HG02840 (cell line): ENCODE measurements around the gene SOX1.

ENCODE experiments used
- ATAC-seq: cut with Tn5 transposase; IDR thresholded peaks from one replicate; pipeline ENCODE4 v1.9.1; 2021; ENCODE audit warnings: mild to moderate bottlenecking, moderate library complexity, moderate number of reproducible peaks; ENCODE audit not compliant: unreplicated experiment, low FRiP score

Gene SOX1

DNA sequence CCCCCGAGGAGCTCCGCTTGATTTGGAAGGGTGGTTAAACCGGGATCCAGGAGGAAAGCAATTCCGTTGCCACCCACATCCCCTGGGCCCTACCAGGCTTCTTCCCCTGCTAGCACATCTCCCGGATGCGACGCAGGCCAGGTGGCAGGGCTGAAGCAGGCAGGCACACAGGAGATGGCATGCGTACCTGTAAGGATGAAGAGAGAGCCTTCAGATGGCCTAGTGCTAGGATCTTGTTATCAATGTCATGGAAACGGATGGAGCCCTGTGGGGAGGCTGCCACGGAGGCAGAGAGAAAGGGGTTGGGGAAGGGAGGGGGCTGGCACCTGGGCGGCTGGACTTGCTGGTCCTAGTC is 8.5 kb upstream of the SOX1 start:
- ATAC-seq, result no peak

DNA sequence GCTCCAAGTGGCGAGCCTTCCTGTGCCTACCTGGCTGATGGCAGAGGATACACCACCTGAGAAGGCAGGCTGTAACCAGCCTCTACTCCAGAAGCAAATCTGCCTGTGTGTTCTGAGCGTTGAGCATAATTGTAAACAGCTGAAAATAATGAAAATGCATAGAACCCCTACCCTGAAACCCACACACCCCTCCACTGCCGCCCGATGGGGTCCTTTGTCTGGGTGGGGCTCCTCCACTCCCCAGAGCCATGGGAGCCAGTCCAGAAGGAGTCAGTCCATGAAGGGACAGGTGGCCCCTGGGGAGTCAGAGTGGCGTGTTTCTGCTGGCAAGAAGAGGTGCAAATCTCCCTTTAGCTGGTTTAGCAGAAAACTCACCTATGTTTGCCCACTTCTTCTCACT is 8.0 kb upstream of the SOX1 start:
- no peak for ATAC-seq

GRCh38 chr13:112059457-112060281 is 7.3 kb upstream of the SOX1 start:
- no peak for ATAC-seq

DNA sequence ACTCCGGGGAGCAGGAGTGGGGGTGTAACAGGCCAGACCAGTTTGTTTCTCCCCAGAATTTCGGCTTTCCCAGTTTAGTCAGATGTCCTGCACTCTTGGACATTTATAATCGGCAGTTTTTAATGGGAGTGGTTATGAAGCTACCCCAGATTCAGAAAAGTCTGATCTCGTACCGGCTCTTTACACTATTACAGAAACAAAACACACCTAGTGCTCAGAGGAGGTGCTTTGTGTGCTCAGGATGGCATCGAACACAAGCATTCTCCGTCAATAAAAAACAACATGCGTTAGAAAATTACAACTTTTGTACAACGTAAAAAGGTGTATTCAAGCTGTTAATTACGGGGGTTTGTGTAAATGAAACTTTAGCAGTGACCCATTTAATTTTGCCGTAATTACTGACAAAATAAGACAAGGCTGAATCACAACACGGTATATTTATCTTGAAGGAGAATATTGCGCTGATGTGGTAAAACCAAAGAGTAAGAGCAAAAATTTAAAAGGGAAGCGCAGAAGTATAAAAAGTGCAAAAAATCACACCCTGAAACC is 6.6 kb upstream of the SOX1 start:
- no peak for ATAC-seq

- no peak for ATAC-seq
These were observed 6.0 kb upstream of the SOX1 start for GRCh38 chr13:112060899-112061366.

GRCh38 chr13:112061367-112062061 is 5.4 kb upstream of the SOX1 start:
- no peak for ATAC-seq

DNA sequence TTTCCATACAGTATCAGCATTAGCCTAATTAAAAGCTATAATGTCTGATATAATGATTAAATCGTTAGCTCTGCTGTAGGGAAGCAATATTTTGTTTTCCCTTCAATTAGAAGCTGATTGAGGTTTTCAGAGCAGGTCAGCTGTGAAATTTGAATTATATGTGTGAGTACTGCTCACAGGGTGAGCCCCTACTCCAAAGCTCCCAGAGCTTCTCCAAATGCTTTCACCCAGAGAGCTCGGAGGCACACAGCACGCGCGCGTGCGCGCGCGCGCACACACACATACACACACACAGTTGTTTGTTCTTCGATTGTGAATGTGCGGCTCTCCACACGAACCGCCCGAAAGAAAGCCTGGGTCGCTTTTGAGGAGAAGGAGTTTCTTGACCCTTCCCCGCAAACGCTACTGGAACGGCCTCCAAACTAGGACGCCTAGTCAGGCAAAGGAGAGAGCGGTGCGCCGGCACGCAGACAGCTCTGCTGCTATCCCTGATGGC is 4.8 kb upstream of the SOX1 start:
- no peak for ATAC-seq

DNA sequence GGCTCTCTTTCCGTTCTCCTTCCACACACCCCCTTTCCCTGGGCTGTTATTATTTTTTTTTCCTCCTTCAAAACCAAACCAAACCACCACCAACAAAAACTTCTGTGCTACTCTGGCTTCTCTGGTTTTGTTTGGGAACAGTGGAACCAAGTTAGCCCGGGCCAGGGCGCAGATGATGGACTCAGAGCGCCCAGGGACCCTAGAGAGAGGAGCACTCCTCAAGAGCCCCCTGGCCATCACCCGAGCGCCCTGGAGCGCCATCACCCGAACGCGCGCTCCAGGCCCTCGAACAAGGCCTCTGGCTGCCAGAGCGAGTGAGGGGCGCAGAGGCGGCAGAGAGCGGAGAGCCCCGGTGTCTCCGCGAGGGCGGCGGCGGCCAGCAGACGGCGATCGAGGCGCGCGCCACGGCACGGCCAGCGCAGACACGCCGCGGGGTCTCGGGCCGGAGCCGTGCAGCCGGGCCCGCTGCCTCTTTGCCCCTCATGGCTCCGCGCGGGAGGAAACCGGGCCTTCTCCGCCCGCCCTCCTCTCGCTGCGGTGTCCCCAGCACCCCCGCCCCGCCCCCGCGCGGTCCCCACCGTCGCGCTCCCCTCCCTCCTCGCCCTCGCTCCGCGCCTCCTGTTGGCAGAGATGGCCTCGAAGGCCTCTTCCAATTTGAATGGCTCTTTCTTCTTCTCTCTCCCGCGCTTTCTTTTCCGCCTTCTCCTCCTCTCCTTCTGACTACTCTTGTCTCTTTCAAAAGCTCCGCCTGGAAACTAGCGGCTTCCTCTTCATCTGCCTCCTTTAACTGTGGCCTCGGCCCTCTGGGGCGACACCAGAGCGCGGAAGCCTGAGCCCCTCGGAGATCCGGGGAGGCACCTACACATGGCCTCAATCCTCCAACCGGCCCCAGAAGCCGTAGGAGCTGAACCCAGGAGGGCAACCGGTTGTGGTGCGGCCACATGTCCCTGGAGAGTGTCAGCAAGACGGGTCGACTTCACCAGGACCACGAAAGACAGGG is 4.1 kb upstream of the SOX1 start:
- no peak for ATAC-seq

GRCh38 chr13:112063807-112064206 is 3.1 kb upstream of the SOX1 start:
- ATAC-seq, result no peak

DNA sequence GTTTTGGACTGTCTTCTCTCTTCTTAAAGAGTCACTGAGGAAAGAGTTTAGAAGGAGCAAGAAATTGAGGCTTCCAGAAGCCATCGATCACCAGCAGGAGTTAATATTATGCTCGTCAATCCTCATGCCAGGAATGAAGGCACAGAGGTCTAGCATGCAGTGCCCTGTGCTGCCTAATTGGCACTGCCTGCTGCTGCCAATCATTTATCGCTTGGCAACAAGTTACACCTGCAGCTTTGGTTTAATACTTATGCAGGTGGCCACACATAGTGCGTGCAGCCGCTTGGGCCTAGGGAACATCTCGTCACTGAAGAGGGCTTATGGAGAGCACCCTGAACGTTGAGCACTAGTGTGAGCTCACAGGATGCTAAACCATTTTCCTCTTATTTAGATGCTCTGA is 2.7 kb upstream of the SOX1 start:
- no peak for ATAC-seq

- ATAC-seq, result no peak
These were observed 1.5 kb upstream of the SOX1 start for GRCh38 chr13:112065521-112065866.

DNA sequence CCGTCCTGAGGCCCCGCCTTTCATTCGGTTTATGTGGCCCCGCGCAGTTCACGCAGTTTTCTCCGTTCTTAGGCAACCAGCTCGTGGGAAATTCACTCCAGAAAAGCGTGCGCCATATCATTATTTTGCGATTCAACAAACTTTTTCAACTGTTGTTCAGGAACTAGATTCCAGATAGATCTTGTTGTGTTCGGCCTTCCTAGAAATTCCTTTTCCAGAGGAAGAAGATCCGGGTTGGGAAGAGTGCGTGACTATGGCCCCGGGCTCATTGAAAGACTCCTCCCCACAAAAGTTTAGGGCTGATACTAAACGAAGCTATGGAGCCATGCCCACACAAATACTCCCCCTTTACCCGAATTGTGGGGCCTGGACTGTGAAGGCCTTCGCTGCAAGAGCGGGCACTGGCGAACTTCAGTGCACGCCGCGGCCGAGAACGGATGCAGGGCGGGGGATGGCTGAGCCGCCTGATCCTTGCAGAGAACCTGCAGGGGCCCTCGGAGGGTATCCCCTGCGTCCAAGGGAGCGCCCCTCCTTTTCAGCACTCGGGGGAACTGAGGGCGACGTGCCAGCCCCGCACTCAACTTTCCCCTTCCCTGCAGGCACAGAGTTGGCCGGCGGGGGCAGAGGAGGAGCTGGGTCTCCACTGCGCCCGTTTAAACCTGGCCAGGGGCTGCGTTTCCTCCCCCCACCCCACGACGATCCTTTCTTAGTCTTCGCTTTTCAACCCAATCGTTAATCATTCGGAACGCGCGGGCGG is 904 bp upstream of the SOX1 start:
- ATAC-seq, result no peak

DNA sequence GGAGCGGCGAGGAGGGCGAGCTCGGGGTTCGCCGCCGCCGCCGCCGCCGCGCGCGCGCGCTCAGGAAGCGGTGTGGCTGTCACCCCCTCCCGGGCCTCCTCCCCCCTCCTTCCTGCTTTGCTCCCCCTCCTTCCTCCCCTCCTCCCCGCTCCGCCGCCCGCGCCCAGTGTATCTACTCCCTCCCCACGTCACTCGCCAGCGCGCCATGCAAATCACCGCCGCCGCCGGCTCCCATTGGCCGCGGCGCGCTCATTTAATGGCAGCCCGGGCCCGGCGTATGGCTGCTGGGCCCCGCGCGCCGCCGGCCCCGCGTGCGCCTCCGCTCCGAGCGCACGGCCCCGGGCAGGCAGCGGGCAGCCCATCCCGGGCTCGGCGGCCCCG is 335 bp upstream of the SOX1 start:
- no peak for ATAC-seq

- ATAC-seq, result no peak
These were observed 1.1 kb downstream of the SOX1 start for GRCh38 chr13:112067871-112068539.

- no peak for ATAC-seq
These were observed 1.7 kb downstream of the SOX1 start for GRCh38 chr13:112068540-112069060.

DNA sequence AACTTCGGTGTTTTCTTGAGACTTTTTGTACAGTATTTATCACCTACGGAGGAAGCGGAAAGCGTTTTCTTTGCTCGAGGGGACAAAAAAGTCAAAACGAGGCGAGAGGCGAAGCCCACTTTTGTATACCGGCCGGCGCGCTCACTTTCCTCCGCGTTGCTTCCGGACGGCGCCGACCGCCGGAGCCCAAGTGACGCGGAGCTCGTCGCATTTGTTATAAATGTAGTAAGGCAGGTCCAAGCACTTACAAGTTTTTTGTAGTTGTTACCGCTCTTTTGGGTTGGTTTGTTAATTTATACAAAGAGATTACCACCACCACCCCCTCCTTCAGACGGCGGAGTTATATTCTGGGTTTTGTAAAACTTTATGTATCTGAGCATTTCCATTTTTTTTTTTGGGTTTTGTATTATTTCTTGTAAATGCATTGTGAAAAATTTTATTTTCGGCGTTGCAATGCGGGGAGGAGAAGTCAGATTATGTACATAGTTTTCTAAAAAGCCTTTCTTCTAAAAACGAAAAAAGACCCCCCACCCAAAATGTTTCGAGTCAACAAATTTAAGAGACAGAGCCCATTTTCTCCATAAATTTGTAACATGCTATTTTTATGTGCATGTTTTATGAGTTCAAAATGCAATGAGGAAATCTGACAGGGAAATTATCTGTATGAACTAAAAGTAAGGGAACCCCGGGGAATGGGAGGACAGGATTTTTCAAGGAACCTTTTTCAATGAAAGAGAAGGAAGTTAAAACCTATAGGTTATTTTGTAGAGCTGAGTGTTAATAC is 2.3 kb downstream of the SOX1 start:
- no peak for ATAC-seq

DNA sequence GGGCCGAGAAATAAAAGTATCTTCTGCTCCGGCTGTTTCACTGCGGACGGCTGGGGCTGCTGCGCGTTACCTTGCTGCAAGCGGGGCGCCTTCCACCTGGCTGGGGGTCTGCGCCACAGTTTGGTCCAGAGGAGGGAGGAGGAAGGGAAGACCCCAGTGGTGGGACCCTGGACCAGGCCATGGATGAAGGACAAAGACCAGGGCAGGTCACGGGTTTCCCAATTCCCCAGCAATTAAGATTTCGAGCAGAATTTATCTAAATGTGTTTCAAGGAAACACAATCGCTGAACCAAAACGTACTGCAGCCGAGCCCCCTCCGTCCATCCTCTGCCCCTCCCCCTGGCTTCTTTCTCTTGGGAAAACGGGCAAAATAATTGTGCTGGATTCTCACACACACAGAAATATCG is 2.9 kb downstream of the SOX1 start:
- ATAC-seq, result no peak

DNA sequence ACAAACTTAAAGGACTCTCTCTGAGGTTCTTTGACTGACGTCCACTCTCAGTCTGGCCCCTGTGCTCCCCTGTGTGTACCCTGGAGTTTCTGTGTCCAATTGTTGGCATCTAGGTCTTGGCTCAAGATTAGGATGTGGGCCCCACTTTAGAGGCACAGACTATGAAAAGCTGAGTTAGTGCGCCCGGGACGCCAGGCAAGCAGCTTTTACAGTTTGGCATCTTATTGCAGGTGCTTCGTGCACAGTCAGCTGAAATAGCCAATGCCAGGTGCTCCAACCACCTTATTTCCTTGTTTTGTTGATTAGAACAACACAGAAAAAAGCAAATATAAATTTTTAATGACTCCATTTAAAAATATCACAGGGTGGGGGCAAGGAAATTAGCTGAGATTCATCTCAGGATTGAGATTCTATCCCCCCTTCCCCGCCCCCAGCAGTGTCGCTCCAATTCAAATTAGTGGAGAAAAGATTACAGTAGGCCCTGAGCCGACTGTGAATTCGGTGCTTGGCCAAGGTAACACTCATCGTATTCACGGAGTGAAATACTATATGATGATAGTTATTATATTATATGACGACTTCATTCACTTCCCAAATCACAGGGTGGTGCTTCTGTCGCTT is 4.3 kb downstream of the SOX1 start:
- no peak for ATAC-seq
